ENCODE measurements around the gene PHF21A.

PHF21A gene

DNA sequence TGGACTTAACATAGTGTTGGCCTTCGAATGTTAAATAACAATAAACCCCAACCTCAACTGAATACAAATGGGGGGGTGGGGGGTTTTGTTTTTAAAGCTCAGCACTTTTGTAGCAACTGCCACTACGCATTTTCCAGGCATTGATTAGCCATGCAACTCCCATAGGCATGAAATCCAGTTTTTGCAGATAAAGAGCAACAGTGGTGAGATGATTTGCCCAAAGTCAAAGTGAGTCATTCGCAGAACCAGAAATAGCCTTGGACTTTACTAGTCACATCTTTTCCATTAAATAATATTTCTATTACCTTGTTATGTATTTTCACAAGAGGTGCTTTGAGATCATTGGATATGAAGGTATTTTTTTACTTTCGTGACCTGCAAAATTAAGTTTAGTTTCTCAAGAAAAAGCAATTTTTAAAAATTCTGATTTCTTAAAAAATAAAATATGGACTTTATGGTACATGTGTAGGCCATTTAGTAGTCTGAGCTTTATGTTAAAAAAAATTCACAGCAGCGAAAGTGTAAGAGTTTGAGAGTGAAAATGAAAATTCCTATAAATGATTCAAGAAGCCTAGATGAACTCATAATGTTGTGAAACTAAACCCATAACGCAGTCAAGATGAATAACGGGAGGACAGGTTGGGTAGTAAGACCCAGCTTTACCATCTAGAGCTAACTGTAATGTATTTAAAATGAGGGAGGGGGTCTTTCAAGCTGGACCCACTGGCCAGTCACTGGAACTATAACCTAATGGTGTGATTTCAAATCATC, 1.9 kb upstream of the PHF21A start:
- H3K4me3 ChIP-seq (ENCODE audit: severe bottlenecking): no peak overlapping the region

DNA sequence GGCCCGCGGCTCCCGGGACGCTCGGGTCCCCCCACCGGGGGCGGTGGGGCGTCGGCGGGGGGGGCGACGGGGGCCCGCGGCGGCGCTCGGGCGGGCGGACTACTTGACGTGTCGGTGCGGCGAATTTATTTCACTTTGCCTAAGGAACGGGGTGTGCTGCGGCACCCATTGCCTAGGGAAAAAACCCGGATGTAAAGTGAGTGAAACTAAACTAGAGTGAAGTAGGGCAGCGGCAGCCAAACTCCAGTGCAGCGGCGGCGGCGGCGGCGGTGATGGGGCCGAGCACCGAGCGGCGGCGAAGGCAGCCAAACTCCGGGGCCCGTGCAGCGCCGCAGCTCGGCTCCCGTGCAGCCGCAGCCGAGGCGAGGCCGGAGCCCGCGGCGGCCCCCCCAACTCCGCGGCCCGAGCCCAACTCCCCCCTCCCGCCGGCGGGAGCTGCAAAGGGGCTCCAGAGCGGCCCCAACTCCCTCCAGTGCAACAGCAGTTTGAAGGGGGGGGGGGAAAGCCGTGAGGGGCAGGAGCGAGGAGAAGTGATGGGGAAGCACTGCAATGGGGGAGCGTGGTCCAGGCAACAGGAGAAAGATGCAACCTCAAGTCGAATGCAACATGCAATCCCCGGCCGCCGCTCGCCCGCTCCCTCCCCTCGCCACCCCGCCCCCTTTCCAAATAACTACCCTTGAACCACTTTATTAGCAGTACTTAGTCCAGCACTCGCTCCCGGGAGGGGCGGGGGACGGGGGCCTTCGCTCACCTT, 647 bp upstream of the PHF21A start:
- Histone ChIP-seq H3K27ac (ENCODE audit: poor library complexity, severe bottlenecking) (peak overlapping the region; percentile 88), H3K4me3 (ENCODE audit: severe bottlenecking) (peak overlapping the region; percentile 88), H3K36me3 (ENCODE audit: low read depth) (no peaks in the 10 kb centered on the region), H3K4me1 (ENCODE audit: insufficient read depth, poor library complexity, severe bottlenecking) (peaks cover 13% of the 10 kb centered on the region), H3K27me3 (ENCODE audit: insufficient read depth, poor library complexity, severe bottlenecking) (no peaks in the 10 kb centered on the region), H3K9me3 (ENCODE audit: severe bottlenecking) (no peaks in the 10 kb centered on the region)
- DNase-seq (ENCODE audit: low spot score) (peak; percentile 72), ATAC-seq (ENCODE audit: low read depth) (peak; percentile 30)
- TF ChIP-seq, protein P1, sequence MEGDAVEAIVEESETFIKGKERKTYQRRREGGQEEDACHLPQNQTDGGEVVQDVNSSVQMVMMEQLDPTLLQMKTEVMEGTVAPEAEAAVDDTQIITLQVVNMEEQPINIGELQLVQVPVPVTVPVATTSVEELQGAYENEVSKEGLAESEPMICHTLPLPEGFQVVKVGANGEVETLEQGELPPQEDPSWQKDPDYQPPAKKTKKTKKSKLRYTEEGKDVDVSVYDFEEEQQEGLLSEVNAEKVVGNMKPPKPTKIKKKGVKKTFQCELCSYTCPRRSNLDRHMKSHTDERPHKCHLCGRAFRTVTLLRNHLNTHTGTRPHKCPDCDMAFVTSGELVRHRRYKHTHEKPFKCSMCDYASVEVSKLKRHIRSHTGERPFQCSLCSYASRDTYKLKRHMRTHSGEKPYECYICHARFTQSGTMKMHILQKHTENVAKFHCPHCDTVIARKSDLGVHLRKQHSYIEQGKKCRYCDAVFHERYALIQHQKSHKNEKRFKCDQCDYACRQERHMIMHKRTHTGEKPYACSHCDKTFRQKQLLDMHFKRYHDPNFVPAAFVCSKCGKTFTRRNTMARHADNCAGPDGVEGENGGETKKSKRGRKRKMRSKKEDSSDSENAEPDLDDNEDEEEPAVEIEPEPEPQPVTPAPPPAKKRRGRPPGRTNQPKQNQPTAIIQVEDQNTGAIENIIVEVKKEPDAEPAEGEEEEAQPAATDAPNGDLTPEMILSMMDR (IDR thresholded peaks at IDR 0.05; ENCODE audit: poor library complexity, severe bottlenecking): no peak

More for the DNA sequence above, 1.9 kb upstream of the PHF21A start:
- no peaks in the 10 kb centered on the region for H3K27me3 ChIP-seq (ENCODE audit: insufficient read depth, poor library complexity, severe bottlenecking)
- TF ChIP-seq, protein P1 (IDR thresholded peaks at IDR 0.05; ENCODE audit: poor library complexity, severe bottlenecking): no peak
- peak overlapping the region; percentile 88 for H3K27ac ChIP-seq (ENCODE audit: poor library complexity, severe bottlenecking)
- ATAC-seq (ENCODE audit: low read depth): no peak
- no peaks in the 10 kb centered on the region for H3K9me3 ChIP-seq (ENCODE audit: severe bottlenecking)
- no peaks in the 10 kb centered on the region for H3K36me3 ChIP-seq (ENCODE audit: low read depth)
- H3K4me1 ChIP-seq (ENCODE audit: insufficient read depth, poor library complexity, severe bottlenecking): peaks cover 19% of the 10 kb centered on the region
- DNase-seq (ENCODE audit: low spot score): no peak

DNA sequence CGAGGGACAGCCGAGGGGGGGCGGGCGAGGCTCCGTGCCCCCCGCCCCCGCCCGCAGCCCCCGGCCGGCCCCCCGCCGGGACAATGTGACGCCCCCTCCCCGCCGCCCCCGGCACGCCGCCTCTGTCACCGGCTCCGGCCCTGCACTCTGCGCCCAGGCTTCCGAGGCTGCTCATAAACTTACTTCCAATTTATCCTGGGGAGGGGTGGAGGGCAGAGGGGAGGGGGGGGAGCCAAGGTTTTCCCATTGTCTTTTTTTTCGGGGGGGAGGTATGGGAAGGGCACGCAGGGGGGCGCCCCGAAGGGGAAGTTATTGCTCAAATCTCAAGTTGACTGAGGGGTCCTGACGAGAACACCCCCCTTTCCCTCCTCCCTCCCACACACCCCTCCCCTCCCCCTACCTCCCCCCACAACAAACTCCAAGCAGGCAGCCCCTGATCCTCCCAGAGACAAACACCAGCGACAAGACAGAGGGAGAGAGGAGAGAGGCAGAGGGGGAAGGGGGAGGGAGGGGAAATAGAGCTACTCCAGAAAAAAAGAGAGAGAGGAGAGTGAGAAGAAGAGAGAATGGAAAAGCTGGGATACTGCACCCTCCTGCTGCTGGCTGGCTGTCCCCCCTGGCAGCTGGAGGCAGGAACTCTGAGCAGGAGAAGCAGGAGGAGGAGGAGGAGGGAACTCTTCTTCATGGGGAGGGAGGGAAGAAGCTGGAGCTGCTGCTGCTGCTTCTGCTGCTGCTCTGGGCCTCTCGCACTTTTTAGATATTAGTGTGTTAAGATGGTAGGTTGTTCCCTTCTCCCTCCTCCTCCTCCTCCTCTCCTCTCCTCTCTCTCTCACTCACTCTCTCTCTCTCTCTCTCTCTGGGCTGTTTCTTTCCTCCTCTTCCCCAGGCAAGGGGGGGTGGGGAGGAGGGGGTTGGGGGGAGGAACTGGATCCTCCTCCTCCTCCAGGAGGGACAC, 631 bp downstream of the PHF21A start:
- peak overlapping the region; percentile 88 for H3K27ac ChIP-seq (ENCODE audit: poor library complexity, severe bottlenecking)
- no peaks in the 10 kb centered on the region for H3K9me3 ChIP-seq (ENCODE audit: severe bottlenecking)
- ATAC-seq (ENCODE audit: low read depth) (peak; percentile 50), DNase-seq (ENCODE audit: low spot score) (no peak)
- H3K27me3 ChIP-seq (ENCODE audit: insufficient read depth, poor library complexity, severe bottlenecking): no peaks in the 10 kb centered on the region
- TF ChIP-seq, protein P1 (IDR thresholded peaks at IDR 0.05; ENCODE audit: poor library complexity, severe bottlenecking): no peak
- H3K4me1 ChIP-seq (ENCODE audit: insufficient read depth, poor library complexity, severe bottlenecking): peaks cover 16% of the 10 kb centered on the region
- no peaks in the 10 kb centered on the region for H3K36me3 ChIP-seq (ENCODE audit: low read depth)
- peak overlapping the region; percentile 88 for H3K4me3 ChIP-seq (ENCODE audit: severe bottlenecking)

DNA sequence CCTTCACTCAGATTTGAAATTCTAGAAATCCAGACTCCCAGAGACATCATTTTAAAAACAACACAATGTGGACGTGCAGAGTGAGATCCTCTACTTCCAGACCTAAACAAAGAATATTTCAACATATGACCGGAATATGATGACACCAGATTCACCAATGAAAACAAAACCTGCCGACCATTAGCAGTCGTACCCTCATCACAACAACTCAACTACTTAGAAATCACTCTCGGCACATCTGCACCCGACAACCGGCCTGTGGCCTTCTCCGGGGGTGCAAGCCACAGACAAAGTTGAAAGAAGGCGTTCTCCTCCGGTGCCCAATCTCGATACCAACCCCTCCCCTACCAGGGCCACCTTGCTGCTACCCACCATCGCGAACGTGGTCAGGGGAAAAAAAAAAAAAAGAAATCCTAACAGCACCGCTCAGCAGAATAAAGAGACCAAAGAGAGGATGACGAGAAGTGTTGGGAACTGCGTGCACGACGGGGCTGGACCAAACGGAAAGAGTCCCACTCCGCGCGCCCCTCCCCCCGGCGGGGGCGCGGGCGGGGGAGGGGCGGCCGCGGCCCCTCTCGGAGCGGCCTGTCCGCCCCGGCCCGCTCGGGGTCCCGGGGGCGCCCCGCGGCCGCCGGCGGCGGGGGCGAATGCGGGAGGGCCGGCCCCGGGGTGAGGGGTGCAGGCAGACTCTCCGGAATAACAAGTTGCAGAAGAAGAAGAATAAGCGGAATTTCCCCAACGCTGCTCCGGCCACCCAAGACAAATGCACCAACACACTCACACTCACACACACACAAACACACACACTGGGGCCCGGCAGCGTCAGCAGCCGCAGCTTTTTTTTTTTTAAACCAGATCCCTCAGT, 1.7 kb downstream of the PHF21A start:
- peaks cover 16% of the 10 kb centered on the region for H3K4me1 ChIP-seq (ENCODE audit: insufficient read depth, poor library complexity, severe bottlenecking)
- ATAC-seq (ENCODE audit: low read depth) (peak; percentile 14; the same call in 1 of the 3 replicates), DNase-seq (ENCODE audit: low spot score) (no peak)
- H3K27me3 ChIP-seq (ENCODE audit: insufficient read depth, poor library complexity, severe bottlenecking): no peaks in the 10 kb centered on the region
- H3K9me3 ChIP-seq (ENCODE audit: severe bottlenecking): no peaks in the 10 kb centered on the region
- H3K36me3 ChIP-seq (ENCODE audit: low read depth): no peaks in the 10 kb centered on the region
- peak overlapping the region; percentile 88 for H3K4me3 ChIP-seq (ENCODE audit: severe bottlenecking)
- TF ChIP-seq, protein P1 (IDR thresholded peaks at IDR 0.05; ENCODE audit: poor library complexity, severe bottlenecking): no peak
- peak overlapping the region; percentile 88 for H3K27ac ChIP-seq (ENCODE audit: poor library complexity, severe bottlenecking)

Data from RWPE2 (cell line).